ENCODE measurements around the gene TNIK.

GRCh38 chr3:171366043-171366442 lies 94.2 kb downstream of the TNIK start:
- TF ChIP-seq CTCF (IDR thresholded peaks at IDR 0.05; ENCODE audit: poor library complexity, severe bottlenecking) (no peak), RAD21 (conservative IDR thresholded peaks at IDR 0.05) (no peak)
